ENCODE results near the gene GPBAR1.

Gene GPBAR1

DNA sequence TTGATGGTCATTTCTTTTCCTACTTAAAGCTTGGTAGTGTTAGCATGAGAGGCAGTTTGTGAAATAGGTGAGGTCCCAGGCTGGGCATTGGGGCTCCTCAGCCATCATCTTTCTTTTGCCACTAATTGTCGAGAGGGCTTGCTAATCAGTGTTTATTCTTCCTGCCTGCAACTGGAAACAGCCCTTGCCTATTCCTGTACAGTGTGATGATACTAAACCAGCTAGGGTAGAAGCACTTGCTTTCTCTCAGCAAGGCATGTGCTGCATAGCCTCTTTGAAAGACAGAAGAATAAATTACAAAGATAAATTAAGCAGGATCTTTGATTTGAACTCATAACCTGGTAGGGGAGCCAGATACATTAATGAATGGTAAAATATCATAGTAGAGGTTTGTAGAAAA lies 16.6 kb upstream of the GPBAR1 start:
- in situ Hi-C loops (cut with MboI; ENCODE audit: low sequenced_read_pairs), result no loop called here

- in situ Hi-C loops (cut with MboI; ENCODE audit: low sequenced_read_pairs), result no loop called here
Observed at GRCh38 chr2:218244665-218245064, 16.1 kb upstream of the GPBAR1 start.

DNA sequence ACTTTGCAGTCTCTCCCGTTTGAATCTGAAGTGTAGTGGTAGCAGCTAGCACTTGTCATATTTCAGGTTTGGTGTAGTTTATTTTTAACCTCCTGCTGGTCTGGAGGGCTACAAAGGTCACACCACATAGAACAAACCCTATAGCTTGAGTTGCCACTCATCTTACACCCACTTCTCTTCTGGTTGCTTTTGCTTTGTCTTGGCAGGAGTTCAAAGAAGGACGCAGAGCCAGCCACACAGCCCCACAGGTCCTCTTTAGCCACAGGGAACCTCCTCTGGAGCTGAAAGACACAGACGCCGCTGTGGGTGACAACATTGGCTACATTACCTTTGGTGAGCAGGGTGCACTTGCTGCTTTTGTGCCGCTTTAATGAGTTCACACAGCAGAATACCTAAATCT lies 15.6 kb upstream of the GPBAR1 start:
- in situ Hi-C loops (cut with MboI; ENCODE audit: low sequenced_read_pairs), result no loop called here

- in situ Hi-C loops (cut with MboI; ENCODE audit: low sequenced_read_pairs), result no loop called here
Observed at GRCh38 chr2:218249691-218250090, 11.1 kb upstream of the GPBAR1 start.

DNA sequence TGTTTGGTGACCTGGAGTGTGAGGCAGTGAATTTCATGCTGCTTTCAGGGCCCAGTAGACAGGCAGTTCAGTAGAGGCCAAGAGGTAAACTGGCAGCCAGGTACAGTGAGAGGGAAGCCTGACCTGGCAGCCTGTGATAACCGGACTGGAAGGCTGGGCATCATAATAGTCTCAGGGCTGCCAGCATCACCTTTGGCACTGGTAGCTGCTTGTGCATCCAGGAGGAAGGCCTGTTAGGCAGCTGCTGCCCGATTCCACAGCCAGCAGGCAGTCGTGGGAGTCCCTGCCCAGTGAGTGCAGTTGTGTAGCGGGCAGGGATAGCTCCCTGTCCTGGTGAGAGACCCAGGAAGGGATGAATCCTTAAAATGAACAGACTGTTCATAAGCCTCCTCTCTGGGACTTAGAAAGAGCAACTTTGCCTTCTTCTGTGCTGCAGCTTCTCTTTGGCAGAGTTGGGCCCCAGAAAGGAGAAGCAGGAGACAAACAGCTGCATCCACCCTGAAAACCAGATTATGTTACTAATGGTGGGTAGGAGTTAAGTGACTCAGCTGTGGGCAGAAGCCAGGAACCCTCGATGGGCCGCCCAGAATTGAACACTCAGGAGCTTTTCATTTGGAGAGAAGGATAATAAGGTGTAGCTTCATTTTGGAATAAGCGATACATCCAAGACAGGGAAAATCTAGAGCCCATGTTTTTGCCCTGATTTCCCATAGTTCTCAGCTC lies 8.1 kb upstream of the GPBAR1 start:
- in situ Hi-C loops (cut with MboI; ENCODE audit: low sequenced_read_pairs), result no loop called here

DNA sequence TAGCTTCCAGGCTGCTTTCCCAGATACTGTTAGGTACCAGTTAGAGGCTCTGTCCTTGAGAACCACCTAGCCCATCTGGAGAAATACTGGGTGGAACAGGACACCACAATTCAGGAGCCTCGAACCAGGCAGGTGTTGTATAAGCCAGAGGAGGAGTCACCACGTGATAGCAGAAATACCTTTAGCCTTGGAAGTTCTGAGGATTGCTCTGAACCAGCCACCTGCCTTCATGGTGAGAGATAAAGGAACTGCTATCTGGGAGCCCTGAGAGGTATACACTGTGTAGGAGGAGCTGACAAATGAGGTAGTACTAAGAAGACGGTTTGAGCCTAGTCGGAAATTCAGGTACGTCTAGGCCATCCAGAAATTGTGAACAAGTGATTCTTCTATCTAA lies 7.6 kb upstream of the GPBAR1 start:
- in situ Hi-C loops (cut with MboI; ENCODE audit: low sequenced_read_pairs), result no loop called here

DNA sequence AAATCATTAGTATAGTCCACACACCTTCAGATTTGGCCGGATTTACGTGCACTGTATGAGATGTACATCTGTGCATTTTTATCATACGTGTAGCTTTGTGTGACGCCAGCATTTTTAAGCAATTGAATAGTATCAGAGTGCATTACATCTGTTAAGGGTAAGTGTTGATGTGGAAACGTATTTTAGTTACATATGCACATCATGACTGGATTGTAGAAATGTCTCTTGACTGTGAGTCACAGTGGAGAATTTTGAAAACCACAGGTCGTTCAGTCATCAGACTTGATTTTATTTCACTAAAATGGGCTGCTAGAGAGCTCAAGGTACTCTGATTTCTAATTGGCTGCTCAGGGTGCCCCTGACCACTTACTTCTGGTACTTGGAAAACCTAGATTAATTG lies 5.4 kb upstream of the GPBAR1 start:
- in situ Hi-C loops (cut with MboI; ENCODE audit: low sequenced_read_pairs), result no loop called here

DNA sequence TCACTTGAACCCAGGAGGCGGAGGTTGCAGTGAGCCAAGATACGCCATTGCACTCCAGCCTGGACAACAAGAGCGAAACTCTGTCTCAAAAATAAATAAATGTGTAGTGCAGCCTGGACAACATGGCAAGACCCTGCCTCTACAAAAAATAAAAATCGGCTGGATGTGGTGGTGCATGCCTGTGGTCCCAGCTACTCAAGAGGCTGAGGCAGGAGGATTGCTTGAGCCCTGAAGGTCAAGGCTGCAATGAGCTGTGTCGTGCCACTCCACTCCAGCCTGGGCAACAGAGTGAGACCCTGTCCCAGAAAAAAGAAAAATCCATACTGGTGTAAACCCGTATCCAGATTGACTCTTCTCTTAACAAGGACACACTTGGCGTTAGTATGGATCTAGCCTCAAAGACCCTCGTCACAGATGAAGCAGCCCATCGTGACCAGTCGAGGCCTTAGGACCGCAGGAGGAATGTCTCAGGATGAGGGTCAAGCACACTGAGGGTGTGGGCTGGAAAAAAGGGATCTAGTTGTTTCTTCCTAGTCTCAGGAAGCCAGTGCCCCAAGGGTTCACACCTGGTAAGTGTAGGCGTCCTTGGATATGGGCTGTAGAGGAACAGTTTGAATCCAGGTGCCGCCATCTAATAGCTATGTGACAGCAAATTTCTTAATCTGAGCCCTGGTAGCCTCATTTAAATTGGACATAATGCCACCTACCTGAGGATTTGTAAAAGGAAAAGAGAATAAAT lies 4.0 kb upstream of the GPBAR1 start:
- in situ Hi-C loops (cut with MboI; ENCODE audit: low sequenced_read_pairs), result no loop called here

GRCh38 chr2:218257390-218257981 lies 3.3 kb upstream of the GPBAR1 start:
- in situ Hi-C loops (cut with MboI; ENCODE audit: low sequenced_read_pairs), result no loop called here

DNA sequence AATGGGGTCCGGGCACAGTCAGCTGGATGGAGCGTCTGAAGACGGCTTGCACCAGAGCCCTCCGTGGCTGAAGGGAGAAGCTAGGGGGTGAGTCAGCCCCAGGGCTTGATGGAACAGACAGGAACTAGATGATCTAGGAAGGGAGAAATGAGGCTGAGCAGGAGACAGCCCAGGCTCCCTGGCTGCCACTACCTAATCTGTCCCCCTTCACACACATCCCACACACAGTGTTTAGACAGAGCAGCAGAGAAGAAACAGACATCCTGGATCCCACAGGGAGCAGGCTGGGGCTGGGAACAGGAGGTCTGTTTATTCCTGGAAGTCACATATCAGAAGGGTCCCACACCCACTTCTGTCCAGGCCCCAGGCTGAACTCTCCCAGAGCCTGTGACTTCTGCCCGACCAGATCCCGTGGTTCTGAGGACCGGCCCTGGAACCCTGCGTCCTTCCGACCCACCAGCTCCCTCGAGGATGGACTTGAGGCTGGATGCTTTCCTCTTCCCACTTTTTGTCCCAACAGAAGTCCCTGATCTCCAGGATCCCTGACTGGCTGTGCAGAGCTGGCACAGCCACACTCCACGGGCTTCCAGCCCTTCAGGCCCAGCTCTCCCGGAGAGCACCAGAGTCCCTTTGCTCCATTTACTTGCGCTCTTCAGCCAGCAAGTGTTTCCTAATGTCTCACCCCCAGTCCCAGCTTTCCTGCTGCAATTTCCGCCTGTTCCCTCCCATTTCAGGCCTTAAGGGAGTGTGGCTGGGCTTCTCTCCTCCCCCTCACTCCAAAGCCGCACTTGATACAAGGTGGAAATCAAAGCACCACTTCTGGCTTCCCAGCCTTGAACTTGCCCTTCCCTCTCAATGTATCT lies 1.5 kb upstream of the GPBAR1 start:
- in situ Hi-C loops (cut with MboI; ENCODE audit: low sequenced_read_pairs), result no loop called here

- in situ Hi-C loops (cut with MboI; ENCODE audit: low sequenced_read_pairs), result loop anchor here (10.0 kb wide), 1 partner anchor 75 kb away; no protein-coding TSS in a partner anchor
Observed at GRCh38 chr2:218260166-218260565, 649 bp upstream of the GPBAR1 start.

- in situ Hi-C loops (cut with MboI; ENCODE audit: low sequenced_read_pairs), result loop anchor here (10.0 kb wide), 1 partner anchor 77 kb away; no protein-coding TSS in a partner anchor
Observed at GRCh38 chr2:218261423-218262236, 815 bp downstream of the GPBAR1 start.

DNA sequence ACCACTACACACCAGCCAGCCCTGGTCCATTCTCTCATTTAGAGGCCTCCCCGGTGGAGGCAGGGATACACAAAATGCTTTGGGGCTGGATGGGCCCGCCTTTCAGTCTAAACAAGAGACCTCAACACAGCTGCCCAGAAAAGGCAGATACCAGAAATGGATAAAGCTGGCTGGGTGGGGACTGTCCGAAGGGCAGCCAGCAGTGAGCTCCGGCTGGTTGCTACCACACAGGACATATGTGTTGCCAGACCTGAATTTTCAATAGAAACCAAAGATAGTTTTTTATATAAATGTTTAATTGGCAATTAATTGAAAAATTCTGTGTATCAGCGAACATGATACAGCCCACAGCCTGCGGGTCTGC lies 1.4 kb downstream of the GPBAR1 start:
- in situ Hi-C loops (cut with MboI; ENCODE audit: low sequenced_read_pairs), result loop anchor here (10.0 kb wide), 1 partner anchor 77 kb away; no protein-coding TSS in a partner anchor

DNA sequence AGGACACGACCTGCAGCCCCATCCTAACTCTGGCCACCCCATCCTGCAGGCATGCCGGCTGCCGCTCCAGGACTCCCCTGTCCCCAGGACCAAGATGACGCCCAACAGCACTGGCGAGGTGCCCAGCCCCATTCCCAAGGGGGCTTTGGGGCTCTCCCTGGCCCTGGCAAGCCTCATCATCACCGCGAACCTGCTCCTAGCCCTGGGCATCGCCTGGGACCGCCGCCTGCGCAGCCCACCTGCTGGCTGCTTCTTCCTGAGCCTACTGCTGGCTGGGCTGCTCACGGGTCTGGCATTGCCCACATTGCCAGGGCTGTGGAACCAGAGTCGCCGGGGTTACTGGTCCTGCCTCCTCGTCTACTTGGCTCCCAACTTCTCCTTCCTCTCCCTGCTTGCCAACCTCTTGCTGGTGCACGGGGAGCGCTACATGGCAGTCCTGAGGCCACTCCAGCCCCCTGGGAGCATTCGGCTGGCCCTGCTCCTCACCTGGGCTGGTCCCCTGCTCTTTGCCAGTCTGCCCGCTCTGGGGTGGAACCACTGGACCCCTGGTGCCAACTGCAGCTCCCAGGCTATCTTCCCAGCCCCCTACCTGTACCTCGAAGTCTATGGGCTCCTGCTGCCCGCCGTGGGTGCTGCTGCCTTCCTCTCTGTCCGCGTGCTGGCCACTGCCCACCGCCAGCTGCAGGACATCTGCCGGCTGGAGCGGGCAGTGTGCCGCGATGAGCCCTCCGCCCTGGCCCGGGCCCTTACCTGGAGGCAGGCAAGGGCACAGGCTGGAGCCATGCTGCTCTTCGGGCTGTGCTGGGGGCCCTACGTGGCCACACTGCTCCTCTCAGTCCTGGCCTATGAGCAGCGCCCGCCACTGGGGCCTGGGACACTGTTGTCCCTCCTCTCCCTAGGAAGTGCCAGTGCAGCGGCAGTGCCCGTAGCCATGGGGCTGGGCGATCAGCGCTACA lies 2.1 kb downstream of the GPBAR1 start:
- in situ Hi-C loops (cut with MboI; ENCODE audit: low sequenced_read_pairs), result loop anchor here (10.0 kb wide), 1 partner anchor 78 kb away; no protein-coding TSS in a partner anchor

DNA sequence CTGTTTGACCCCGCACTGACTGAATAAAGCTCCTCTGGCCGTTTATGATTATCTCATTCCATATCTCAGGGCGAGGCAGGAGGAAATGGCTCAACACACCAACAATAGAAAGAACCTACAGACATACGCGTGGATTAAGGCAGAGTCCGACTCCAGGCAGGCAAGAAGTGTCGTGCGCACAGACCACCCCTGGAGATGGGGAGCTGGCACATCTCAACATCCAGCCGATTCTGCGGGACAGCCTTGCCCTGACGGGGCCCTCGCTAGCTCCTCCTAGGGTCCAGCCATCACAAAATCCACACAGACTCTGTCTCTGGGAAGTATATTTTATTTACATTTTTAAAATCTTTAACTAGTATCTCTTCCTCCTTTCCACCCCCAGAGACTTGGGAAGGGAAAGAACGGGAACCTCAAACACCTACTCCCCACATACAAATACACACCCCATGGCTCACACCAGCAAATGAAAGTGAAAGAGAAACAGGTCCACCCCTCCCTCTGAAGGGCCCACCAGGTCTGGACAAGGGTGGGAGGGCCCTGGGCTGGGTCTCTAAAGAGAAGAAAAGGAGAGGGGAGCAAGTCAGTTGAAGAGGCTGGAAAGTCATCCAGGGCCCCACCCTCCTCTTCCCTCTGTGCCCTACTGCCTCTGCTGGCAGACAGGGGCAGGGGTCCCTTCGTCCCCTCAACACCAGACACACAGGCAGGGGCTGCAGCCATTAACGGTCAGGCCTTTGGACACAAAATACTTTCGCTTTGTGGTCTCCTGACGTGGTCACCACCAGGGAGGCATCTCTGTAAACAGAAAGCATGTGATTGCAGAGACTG lies 3.2 kb downstream of the GPBAR1 start:
- in situ Hi-C loops (cut with MboI; ENCODE audit: low sequenced_read_pairs), result loop anchor here (10.0 kb wide), 1 partner anchor 79 kb away; no protein-coding TSS in a partner anchor

DNA sequence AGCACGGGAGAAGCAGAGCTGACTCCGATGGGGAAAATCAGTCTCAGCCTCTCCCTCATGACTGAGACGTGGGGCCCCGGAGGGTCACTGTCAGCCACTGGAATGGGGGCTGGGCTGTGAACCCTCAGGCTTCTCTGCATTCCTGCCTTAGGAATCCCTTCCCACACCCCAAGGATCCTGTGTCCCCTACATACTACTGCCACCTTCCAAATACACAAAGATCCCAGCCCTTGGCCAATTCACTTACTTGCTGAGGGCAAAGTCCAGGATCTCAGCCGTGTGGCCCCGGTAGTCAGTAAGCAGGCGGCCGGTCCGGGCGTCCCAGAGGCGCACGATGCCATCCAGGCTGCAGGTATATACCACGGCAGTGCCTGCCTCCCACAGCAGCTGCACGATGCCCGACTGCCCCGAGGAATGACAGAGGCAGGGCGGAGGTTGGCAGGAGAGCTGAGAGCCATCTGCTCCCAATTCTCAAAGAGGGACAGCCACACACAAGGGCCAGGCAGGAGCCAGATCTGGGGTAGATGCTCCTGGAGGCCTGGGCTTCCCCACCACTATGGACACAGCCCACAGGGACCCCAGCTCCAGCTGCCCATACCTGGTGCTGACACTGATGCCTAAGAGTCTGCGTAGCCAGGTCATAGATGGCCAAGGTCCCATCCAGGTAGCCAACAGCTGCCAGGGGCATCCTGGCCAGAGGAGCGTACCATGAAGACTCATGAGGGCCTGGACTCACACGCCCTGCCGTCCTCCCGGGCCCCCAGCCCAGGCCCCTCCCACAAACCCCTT lies 4.2 kb downstream of the GPBAR1 start:
- in situ Hi-C loops (cut with MboI; ENCODE audit: low sequenced_read_pairs), result loop anchor here (10.0 kb wide), 1 partner anchor 80 kb away; no protein-coding TSS in a partner anchor

DNA sequence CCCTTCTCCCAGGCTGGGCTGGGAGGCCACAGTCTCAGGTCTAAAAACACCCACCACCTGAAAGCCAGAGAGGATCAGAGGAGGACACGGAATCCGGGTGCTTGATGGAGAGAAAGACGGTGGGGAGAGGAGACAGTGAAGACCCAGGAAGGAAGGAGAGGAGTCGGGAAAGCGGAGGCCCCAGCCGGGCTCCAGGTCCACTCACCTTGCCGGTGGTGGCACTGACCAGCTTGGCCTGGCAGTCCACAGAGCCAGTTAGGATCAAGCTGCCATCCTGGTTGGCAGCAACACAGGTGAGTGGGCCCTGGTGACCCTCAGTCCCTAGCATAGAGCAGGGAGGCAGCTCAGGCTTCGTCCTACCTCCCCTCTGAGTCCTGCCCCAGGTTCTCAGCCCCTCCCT lies 4.8 kb downstream of the GPBAR1 start:
- in situ Hi-C loops (cut with MboI; ENCODE audit: low sequenced_read_pairs), result loop anchor here (10.0 kb wide), 1 partner anchor 81 kb away; no protein-coding TSS in a partner anchor

Measured in HL-60/S4 treated with retinoic acid at 250 ng/mL for 4 days and 3 days (cell line).